Natural killer cell (primary cell): Measurements from ENCODE around the gene P3H4. TPM values are rescaled to one million over a fixed set of nuclear protein-coding genes. Genes with fewer than 3 reads are reported as not detected.

ENCODE experiments used
- ATAC-seq, 3 donors: fragments of 150-1000 bp in 2 of 3; fragments of 200-7000 bp in 1 of 3; cut with Tn5 transposase; 1 replicate in 1 of 3; 2 replicates in 2 of 3; pipeline ENCODE4 v1.10.0; 2021; ENCODE audit warnings: mild to moderate bottlenecking in 2 of 3, moderate library complexity in 2 of 3
- DNase-seq, 2 donors: peaks; one replicate each; pipeline versions ENCODE4 v3.0.0 to v3.0.0-alpha.2; 2013 to 2021; ENCODE audit warnings: mixed read lengths in 1 of 2
- H3K27ac ChIP-seq: one replicate; pipeline ENCODE4 v1.5.1; 2013; ENCODE audit warnings: mild to moderate bottlenecking, low read length
- H3K27me3 ChIP-seq: one replicate; pipeline ENCODE4 v1.6.1; 2013; ENCODE audit warnings: low read length; ENCODE audit not compliant: control insufficient read depth, insufficient read depth
- H3K36me3 ChIP-seq: one replicate; pipeline ENCODE4 v1.6.1; 2013; ENCODE audit warnings: low read length; ENCODE audit not compliant: control insufficient read depth, insufficient read depth
- H3K4me1 ChIP-seq: one replicate; pipeline ENCODE4 v1.6.1; 2013; ENCODE audit warnings: low read length; ENCODE audit not compliant: control insufficient read depth, insufficient read depth
- H3K4me3 ChIP-seq: one replicate; pipeline ENCODE4 v1.5.1; 2013; ENCODE audit warnings: low read length
- H3K9me3 ChIP-seq: one replicate; pipeline ENCODE4 v1.6.1; 2013; ENCODE audit warnings: low read length; ENCODE audit not compliant: control insufficient read depth, insufficient read depth
- H3K27ac Mint-ChIP-seq, 2 donors: one replicate each; pipeline ENCODE4 v1.8.0; 2022; ENCODE audit warnings: mild to moderate bottlenecking in 2 of 2, mixed read lengths in 2 of 2, moderate library complexity in 1 of 2
- H3K27me3 Mint-ChIP-seq, 2 donors: one replicate each; pipeline ENCODE4 v1.8.0; 2022; ENCODE audit warnings: low read depth in 2 of 2, mixed read lengths in 2 of 2
- H3K36me3 Mint-ChIP-seq: one replicate; pipeline ENCODE4 v1.8.0; 2022; ENCODE audit warnings: mixed read lengths
- H3K4me1 Mint-ChIP-seq, 2 donors: one replicate each; pipeline ENCODE4 v1.8.0; 2022; ENCODE audit warnings: mixed read lengths in 2 of 2
- H3K4me3 Mint-ChIP-seq: one replicate; pipeline ENCODE4 v1.8.0; 2022; ENCODE audit warnings: mild to moderate bottlenecking, moderate library complexity, mixed read lengths
- H3K9me3 Mint-ChIP-seq, 2 donors: one replicate each; pipeline ENCODE4 v1.8.0; 2022; ENCODE audit warnings: mixed read lengths in 2 of 2
- WGBS: methylation state at CpG from one replicate; pipeline ENCODE4 v1.1.7; 2013; ENCODE audit warnings: missing lambda C conversion rate; ENCODE audit not compliant: insufficient coverage; 5-methylcytosine and 5-hydroxymethylcytosine counted together
- intact Hi-C: fragments of 100-400 bp; cut with micrococcal nuclease; formaldehyde crosslinking; loops from one replicate; pipeline ENCODE4 v1.14.2; 2022
- total RNA-seq, 4 donors: library from RNA; stranded (reverse); fragments of 120-200 nt in 1 of 4; gene quantifications; one replicate each; pipeline versions ENCODE4 v1.2.3 to v1.2.4, GENCODE V29; 2013 to 2022
- TF ChIP-seq, protein P1 (sequence below): fragments of 200-600 bp; IDR thresholded peaks from one replicate; pipeline ENCODE4 v1.8.0; 2022; ENCODE audit warnings: antibody characterized with exemption

The P3H4 gene
- total RNA-seq, 3 donors from 2014 or later (not counting 1 experiment from before 2014, with no cell fraction given), result 6.9 to 8.9 (median 7.5) TPM

DNA sequence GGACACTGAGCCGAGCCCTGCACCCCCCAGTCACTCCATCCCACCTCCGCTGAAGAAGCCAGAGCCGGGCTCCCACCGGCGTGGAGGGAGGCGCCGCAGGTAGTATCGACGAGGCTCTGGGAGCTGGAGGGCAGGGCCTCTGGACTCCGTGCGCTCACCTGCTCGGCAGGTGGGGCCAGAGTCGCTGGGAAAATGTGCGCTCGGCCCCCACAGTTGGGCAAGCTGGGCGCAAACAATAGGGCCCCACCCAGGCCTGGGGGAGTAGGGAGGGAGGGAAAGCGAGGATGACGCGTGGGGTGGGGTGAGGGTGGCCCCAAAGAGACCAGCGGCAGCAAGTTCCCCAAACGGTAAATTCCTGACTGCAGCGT lies 25.9 kb downstream of the P3H4 start:
- H3K27me3 Mint-ChIP-seq, result peaks cover 14 to 24% of the 10 kb centered on the region in 2 donors
- Histone ChIP-seq H3K27me3 (peaks cover 7% of the 10 kb centered on the region), H3K9me3 (no peaks in the 10 kb centered on the region), H3K36me3 (no peaks in the 10 kb centered on the region), H3K4me3 (peak overlapping the region; percentile 46), H3K4me1 (peaks cover 36% of the 10 kb centered on the region), H3K27ac (no peak overlapping the region)
- peaks cover 0 to 24% of the 10 kb centered on the region in 2 donors for H3K4me1 Mint-ChIP-seq
- DNase-seq, result no peak
- TF ChIP-seq, protein P1, sequence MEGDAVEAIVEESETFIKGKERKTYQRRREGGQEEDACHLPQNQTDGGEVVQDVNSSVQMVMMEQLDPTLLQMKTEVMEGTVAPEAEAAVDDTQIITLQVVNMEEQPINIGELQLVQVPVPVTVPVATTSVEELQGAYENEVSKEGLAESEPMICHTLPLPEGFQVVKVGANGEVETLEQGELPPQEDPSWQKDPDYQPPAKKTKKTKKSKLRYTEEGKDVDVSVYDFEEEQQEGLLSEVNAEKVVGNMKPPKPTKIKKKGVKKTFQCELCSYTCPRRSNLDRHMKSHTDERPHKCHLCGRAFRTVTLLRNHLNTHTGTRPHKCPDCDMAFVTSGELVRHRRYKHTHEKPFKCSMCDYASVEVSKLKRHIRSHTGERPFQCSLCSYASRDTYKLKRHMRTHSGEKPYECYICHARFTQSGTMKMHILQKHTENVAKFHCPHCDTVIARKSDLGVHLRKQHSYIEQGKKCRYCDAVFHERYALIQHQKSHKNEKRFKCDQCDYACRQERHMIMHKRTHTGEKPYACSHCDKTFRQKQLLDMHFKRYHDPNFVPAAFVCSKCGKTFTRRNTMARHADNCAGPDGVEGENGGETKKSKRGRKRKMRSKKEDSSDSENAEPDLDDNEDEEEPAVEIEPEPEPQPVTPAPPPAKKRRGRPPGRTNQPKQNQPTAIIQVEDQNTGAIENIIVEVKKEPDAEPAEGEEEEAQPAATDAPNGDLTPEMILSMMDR, result no peak
- WGBS, result 2% methylated on average over 22 of the region's 22 CpGs
- H3K27ac Mint-ChIP-seq, result no peak overlapping the region
- intact Hi-C loops, result no loop called here
- H3K4me3 Mint-ChIP-seq, result peak overlapping the region; percentile 71
- no peak for ATAC-seq
- no peaks in the 10 kb centered on the region for H3K36me3 Mint-ChIP-seq
- H3K9me3 Mint-ChIP-seq, result no peaks in the 10 kb centered on the region

DNA sequence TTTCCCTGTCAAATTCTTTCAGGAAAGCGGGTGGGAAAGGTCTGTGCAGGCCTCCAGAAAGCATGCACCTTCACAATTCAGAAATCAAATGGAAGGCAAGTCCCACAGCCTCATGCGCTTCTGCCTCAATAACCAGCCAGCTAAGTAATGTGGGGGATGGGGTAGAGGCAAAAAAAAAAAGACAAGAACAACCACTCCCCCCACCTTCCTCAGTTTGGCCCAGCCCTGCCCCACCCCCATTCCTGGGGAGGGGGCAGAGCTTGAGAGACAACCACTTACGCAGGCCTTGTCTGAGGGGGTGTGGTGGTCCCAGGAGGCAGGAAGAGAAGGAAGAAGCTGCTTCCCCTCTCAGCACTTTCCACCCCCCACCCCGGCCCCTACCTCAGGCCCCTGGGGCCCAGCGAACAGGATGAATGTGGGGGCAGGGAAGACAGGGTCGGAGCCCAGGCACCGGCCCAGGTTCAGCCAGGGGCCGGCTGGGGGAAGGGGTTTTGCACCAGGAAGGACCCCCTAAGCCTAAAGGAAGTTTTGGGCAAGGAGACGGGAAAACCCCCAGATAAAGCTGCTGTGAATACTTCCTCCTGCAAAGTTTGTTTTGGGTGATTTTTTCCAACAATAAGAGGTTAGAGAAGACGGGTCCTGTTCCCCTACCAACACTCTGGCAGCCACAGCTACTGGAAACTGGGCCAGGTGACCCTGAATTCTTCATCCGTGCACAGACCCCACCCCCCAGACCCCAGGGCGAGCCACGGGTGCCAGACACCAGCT lies 26.5 kb downstream of the P3H4 start:
- Mint-ChIP-seq H3K27me3 (peaks cover 14 to 27% of the 10 kb centered on the region in 2 donors), H3K4me1 (peaks cover 0 to 24% of the 10 kb centered on the region in 2 donors), H3K4me3 (peak overlapping the region; percentile 71), H3K9me3 (no peaks in the 10 kb centered on the region), H3K36me3 (no peaks in the 10 kb centered on the region), H3K27ac (no peak overlapping the region)
- Histone ChIP-seq H3K27ac (no peak overlapping the region), H3K4me3 (peak overlapping the region; percentile 46), H3K4me1 (peaks cover 36% of the 10 kb centered on the region), H3K27me3 (peaks cover 7% of the 10 kb centered on the region), H3K9me3 (no peaks in the 10 kb centered on the region), H3K36me3 (no peaks in the 10 kb centered on the region)
- intact Hi-C loops, result no loop called here
- no peak for ATAC-seq
- WGBS, result 9% methylated on average over 10 of the region's 13 CpGs
- DNase-seq, result no peak
- TF ChIP-seq, protein P1, result no peak

DNA sequence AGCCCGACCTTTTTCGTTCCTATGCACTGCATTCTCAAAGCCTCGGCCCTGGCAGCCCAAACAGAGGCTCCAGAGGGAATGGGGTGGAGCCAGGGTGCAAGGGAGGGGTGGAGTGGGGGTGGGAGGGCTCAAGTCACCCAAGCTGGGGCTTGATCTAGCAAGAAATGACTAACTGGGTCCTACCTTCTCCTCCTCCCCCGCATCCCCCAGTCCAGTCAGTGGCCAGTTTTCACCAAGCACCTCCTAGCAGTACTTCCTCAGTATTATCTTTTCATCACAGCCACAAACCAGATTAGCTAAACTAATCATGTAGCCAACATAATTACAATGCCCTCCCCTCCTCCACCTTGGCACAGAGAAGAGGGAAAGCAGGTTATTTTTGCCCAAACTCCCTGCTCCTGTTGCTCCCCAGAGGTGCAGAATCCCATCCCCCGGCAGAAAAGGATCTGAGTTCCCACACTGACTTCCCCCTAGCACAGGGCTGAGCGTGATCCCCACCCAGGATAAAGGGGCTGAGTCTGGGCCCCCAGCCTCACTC lies 27.5 kb downstream of the P3H4 start:
- DNase-seq, result no peak
- Histone ChIP-seq H3K27me3 (peaks cover 7% of the 10 kb centered on the region), H3K36me3 (no peaks in the 10 kb centered on the region), H3K27ac (no peak overlapping the region), H3K4me1 (peaks cover 36% of the 10 kb centered on the region), H3K9me3 (no peaks in the 10 kb centered on the region), H3K4me3 (no peak overlapping the region)
- Mint-ChIP-seq H3K27me3 (peaks cover 14 to 27% of the 10 kb centered on the region in 2 donors), H3K36me3 (no peaks in the 10 kb centered on the region), H3K4me1 (peaks cover 0 to 24% of the 10 kb centered on the region in 2 donors), H3K9me3 (no peaks in the 10 kb centered on the region), H3K27ac (no peak overlapping the region), H3K4me3 (no peak overlapping the region)
- no peak for ATAC-seq
- TF ChIP-seq, protein P1, result no peak
- intact Hi-C loops, result no loop called here
- 29% methylated on average over 6 of the region's 6 CpGs for WGBS
